HepG2 (cell line): ENCODE results near the gene IKZF4. TPM values are rescaled to one million over a fixed set of nuclear protein-coding genes. Genes with fewer than 3 reads are reported as not detected.

ENCODE experiments used
- ARNTL ChIP-seq: sonication (generic); formaldehyde crosslinking; IDR thresholded peaks from 2 replicates; pipeline ENCODE4 v1.4.0; 2020; ENCODE audit warnings: mild to moderate bottlenecking, missing genetic modification reagents
- ATF3 ChIP-seq: sonication (generic); formaldehyde crosslinking; IDR thresholded peaks from 2 replicates; pipeline ENCODE4 v1.4.0; 2020; ENCODE audit warnings: missing genetic modification reagents
- BRD4 ChIP-seq: sonication (generic); formaldehyde crosslinking; IDR thresholded peaks from 2 replicates; pipeline ENCODE4 v1.4.0; 2020; ENCODE audit warnings: missing genetic modification reagents
- HOXA7 ChIP-seq: sonication (generic); formaldehyde crosslinking; IDR thresholded peaks from 2 replicates; pipeline ENCODE4 v1.8.1; 2022; ENCODE audit warnings: mild to moderate bottlenecking, missing genetic modification reagents, moderate library complexity
- MZF1 ChIP-seq: sonication (generic); formaldehyde crosslinking; IDR thresholded peaks from 2 replicates; pipeline ENCODE4 v1.8.1; 2023; ENCODE audit warnings: mild to moderate bottlenecking, missing genetic modification reagents, borderline replicate concordance
- PCBP1 ChIP-seq: fragments of 200-400 bp; formaldehyde crosslinking; IDR thresholded peaks from 2 replicates; pipeline ENCODE4 v1.6.1; 2017; ENCODE audit warnings: mild to moderate bottlenecking, low read depth, low read length, borderline replicate concordance
- PHF20 ChIP-seq: sonication (generic); formaldehyde crosslinking; IDR thresholded peaks from 2 replicates; pipeline ENCODE4 v1.5.0; 2020; ENCODE audit warnings: mild to moderate bottlenecking, missing genetic modification reagents
- PHF5A ChIP-seq: IDR thresholded peaks from one replicate; pipeline ENCODE4 v1.6.1; 2018; ENCODE audit warnings: low read depth, missing genetic modification reagents; ENCODE audit not compliant: unreplicated experiment
- SALL1 ChIP-seq: sonication (generic); formaldehyde crosslinking; IDR thresholded peaks from 2 replicates; pipeline ENCODE4 v1.8.0; 2022; ENCODE audit warnings: mild to moderate bottlenecking, missing genetic modification reagents
- SNAPC5 ChIP-seq: sonication (generic); formaldehyde crosslinking; IDR thresholded peaks from 2 replicates; pipeline ENCODE4 v1.8.1; 2023; ENCODE audit warnings: mild to moderate bottlenecking, missing genetic modification reagents, borderline replicate concordance
- TEAD2 ChIP-seq: sonication (generic); formaldehyde crosslinking; IDR thresholded peaks from 2 replicates; pipeline ENCODE4 v1.9.0; 2021; ENCODE audit warnings: missing genetic modification reagents
- THRA ChIP-seq: sonication (generic); formaldehyde crosslinking; IDR thresholded peaks from 2 replicates; pipeline ENCODE4 v1.4.0; 2020; ENCODE audit warnings: missing genetic modification reagents, borderline replicate concordance
- UBTF ChIP-seq: sonication (generic); formaldehyde crosslinking; IDR thresholded peaks from 2 replicates; pipeline ENCODE4 v1.4.0; 2020; ENCODE audit warnings: mild to moderate bottlenecking, missing genetic modification reagents
- XRCC5 ChIP-seq: fragments of 200-400 bp; formaldehyde crosslinking; optimal IDR thresholded peaks from 2 replicates; pipeline ENCODE3; 2017; ENCODE audit warnings: mild to moderate bottlenecking, low read length
- ZFP82 ChIP-seq: sonication (generic); formaldehyde crosslinking; IDR thresholded peaks from 2 replicates; pipeline ENCODE4 v1.5.1; 2020; ENCODE audit warnings: mild to moderate bottlenecking, missing genetic modification reagents, borderline replicate concordance
- ZNF44 ChIP-seq: sonication (generic); formaldehyde crosslinking; IDR thresholded peaks from 2 replicates; pipeline ENCODE4 v1.5.1; 2020; ENCODE audit warnings: mild to moderate bottlenecking, missing genetic modification reagents
- ZNF619 ChIP-seq: sonication (generic); formaldehyde crosslinking; IDR thresholded peaks from 2 replicates; pipeline ENCODE4 v1.4.0; 2020; ENCODE audit warnings: mild to moderate bottlenecking, missing genetic modification reagents
- ZNF652 ChIP-seq: IDR thresholded peaks from 2 replicates; pipeline ENCODE4 v1.6.1; 2016; ENCODE audit warnings: low read depth, borderline replicate concordance
- ZNF691 ChIP-seq: sonication (generic); formaldehyde crosslinking; IDR thresholded peaks from 2 replicates; pipeline ENCODE4 v1.4.0; 2020; ENCODE audit warnings: missing genetic modification reagents, low read depth, mild to moderate bottlenecking, borderline replicate concordance
- ZZZ3 ChIP-seq: sonication (generic); formaldehyde crosslinking; IDR thresholded peaks from 2 replicates; pipeline ENCODE4 v1.4.0; 2020; ENCODE audit warnings: missing genetic modification reagents, mild to moderate bottlenecking, borderline replicate concordance
- polyA plus RNA-seq, 8 experiments: library from polyadenylated mRNA; depleted of rRNA in 3 of 8; stranded (reverse) in 7 of 8; unstranded in 1 of 8; fragments of >200 nt; fragmentation: Illumina TruSeq in 4 of 8; extraction: Trizol in 4 of 8; gene quantifications; 2 replicates each; pipeline versions ENCODE4 v1.2.1 to v1.2.3, GENCODE V29; 2011 to 2016; ENCODE audit warnings: low read depth in 4 of 8, missing spikeins in 1 of 8, mixed read lengths in 1 of 8; ENCODE audit not compliant: insufficient read depth in 1 of 8
- total RNA-seq, 5 experiments: library from RNA; depleted of rRNA; stranded (reverse); fragments of >200 nt; fragmentation: Illumina TruSeq; extraction: Trizol; gene quantifications; 2 replicates each; pipeline ENCODE4 v1.2.3, GENCODE V29; 2016; ENCODE audit warnings: low read depth in 1 of 5
- TF ChIP-seq, protein P1 (sequence below): IDR thresholded peaks from 2 replicates; pipeline ENCODE4 v1.6.1; 2016; ENCODE audit warnings: missing genetic modification reagents, missing compliant biosample characterization
- TF ChIP-seq, protein P2 (sequence below): IDR thresholded peaks from 2 replicates; pipeline ENCODE4 v1.6.1; 2016; ENCODE audit warnings: missing compliant biosample characterization, missing genetic modification reagents, borderline replicate concordance

IKZF4 gene
- total and polyA plus RNA-seq, 2 of the 13 experiments (the other 11 are each of a cell fraction or from before 2014, with no cell fraction given) = 0.58 to 2.2 TPM

- TF ChIP-seq PHF20 (CRISPR knock-in tag) (peak; percentile 83), ZZZ3 (CRISPR knock-in tag) (peak; percentile 32; the same call in 1 of the 2 replicates), SALL1 (CRISPR knock-in tag) (peak; percentile 68), PCBP1 (peak; percentile 72; the same call in 1 of the 2 replicates), ZFP82 (no peak), ZNF691 (CRISPR knock-in tag) (peak; percentile 62; the same call in 1 of the 2 replicates), XRCC5 (peak; percentile 94), THRA (peak; percentile 67), BRD4 (CRISPR knock-in tag) (peak; percentile 75), HOXA7 (CRISPR knock-in tag) (no peak), ARNTL (CRISPR knock-in tag) (0 out of 2 replicates have a peak, but pooled peaks have one; percentile 15), PHF5A (CRISPR knock-in tag) (peak; percentile 25), ATF3 (peak; percentile 45; the same call in 1 of the 2 replicates), TEAD2 (CRISPR knock-in tag) (no peak), ZNF619 (CRISPR knock-in tag) (peak; percentile 58; the same call in 1 of the 2 replicates), ZNF652 (CRISPR knock-in tag) (no peak), SNAPC5 (CRISPR knock-in tag) (no peak), MZF1 (CRISPR knock-in tag) (no peak), ZNF44 (peak; percentile 50; the same call in 1 of the 2 replicates), UBTF (CRISPR knock-in tag) (peak; percentile 94)
- TF ChIP-seq, protein P1, sequence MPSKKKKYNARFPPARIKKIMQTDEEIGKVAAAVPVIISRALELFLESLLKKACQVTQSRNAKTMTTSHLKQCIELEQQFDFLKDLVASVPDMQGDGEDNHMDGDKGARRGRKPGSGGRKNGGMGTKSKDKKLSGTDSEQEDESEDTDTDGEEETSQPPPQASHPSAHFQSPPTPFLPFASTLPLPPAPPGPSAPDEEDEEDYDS (CRISPR knock-in tag) = peak; percentile 93
- TF ChIP-seq, protein P2, sequence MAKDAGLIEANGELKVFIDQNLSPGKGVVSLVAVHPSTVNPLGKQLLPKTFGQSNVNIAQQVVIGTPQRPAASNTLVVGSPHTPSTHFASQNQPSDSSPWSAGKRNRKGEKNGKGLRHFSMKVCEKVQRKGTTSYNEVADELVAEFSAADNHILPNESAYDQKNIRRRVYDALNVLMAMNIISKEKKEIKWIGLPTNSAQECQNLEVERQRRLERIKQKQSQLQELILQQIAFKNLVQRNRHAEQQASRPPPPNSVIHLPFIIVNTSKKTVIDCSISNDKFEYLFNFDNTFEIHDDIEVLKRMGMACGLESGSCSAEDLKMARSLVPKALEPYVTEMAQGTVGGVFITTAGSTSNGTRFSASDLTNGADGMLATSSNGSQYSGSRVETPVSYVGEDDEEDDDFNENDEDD (CRISPR knock-in tag) = peak; percentile 87
Measured at GRCh38 chr12:55973599-55974307, 47.1 kb upstream of the IKZF4 start, which contains the start of gene RAB5B (continued).
